HG03460 (cell line): ENCODE measurements around the gene HLA-DQB2.
"Not testable (repeated sequence)": the region's sequence is repeated elsewhere in the genome, so short reads cannot be mapped to it uniquely, and the experiment has no call there.

Experiments
- ATAC-seq: cut with Tn5 transposase; IDR thresholded peaks from one replicate; pipeline ENCODE4 v1.9.1; 2021; ENCODE audit not compliant: unreplicated experiment

HLA-DQB2 gene

GRCh38 chr6:32752580-32752979 is 10.8 kb downstream of the HLA-DQB2 start:
- no peak for ATAC-seq

GRCh38 chr6:32745649-32746048 is 17.7 kb downstream of the HLA-DQB2 start:
- ATAC-seq = not testable (repeated sequence)

- ATAC-seq = no peak
Measured at GRCh38 chr6:32744776-32745175, 18.6 kb downstream of the HLA-DQB2 start.

- no peak for ATAC-seq
Measured at GRCh38 chr6:32742374-32742773, 21.0 kb downstream of the HLA-DQB2 start.

- no peak for ATAC-seq
Measured at GRCh38 chr6:32741031-32741960, 22.0 kb downstream of the HLA-DQB2 start, which contains the start of gene HLA-DQA2. HLA-DQA2 (plus strand) TSS chr6:32741391; CDS start chr6:32741444, 53 bp downstream.

- ATAC-seq = no peak
Measured at GRCh38 chr6:32738126-32738525, 25.2 kb downstream of the HLA-DQB2 start.

- ATAC-seq = no peak
Measured at GRCh38 chr6:32718879-32719278, 44.5 kb downstream of the HLA-DQB2 start.

- ATAC-seq = no peak
Measured at GRCh38 chr6:32716396-32716795, 46.9 kb downstream of the HLA-DQB2 start.

- no peak for ATAC-seq
Measured at GRCh38 chr6:32713241-32713640, 50.1 kb downstream of the HLA-DQB2 start.

GRCh38 chr6:32709625-32710024 is 53.7 kb downstream of the HLA-DQB2 start:
- ATAC-seq = no peak
